HG03060 (cell line): ENCODE measurements around the gene PLCL2.
"Not testable (repeated sequence)": the region's sequence is repeated elsewhere in the genome, so short reads cannot be mapped to it uniquely, and the experiment has no call there.

Experiments
- ATAC-seq: cut with Tn5 transposase; IDR thresholded peaks from one replicate; pipeline ENCODE4 v1.9.1; 2021; ENCODE audit warnings: low read depth, moderate number of reproducible peaks; ENCODE audit not compliant: unreplicated experiment

Gene PLCL2

GRCh38 chr3:17094551-17094950, 209.8 kb downstream of the PLCL2 start:
- no peak for ATAC-seq

- ATAC-seq: no peak
These were observed 218.8 kb downstream of the PLCL2 start for GRCh38 chr3:17103579-17103978.

GRCh38 chr3:17106801-17107200, 222.0 kb downstream of the PLCL2 start:
- not testable (repeated sequence) for ATAC-seq

GRCh38 chr3:17110660-17111396, 226.1 kb downstream of the PLCL2 start:
- no peak for ATAC-seq

GRCh38 chr3:17111586-17111985, 226.8 kb downstream of the PLCL2 start:
- ATAC-seq: no peak

- no peak for ATAC-seq
These were observed 230.4 kb downstream of the PLCL2 start for GRCh38 chr3:17115186-17115585.

GRCh38 chr3:17116007-17116600, 231.3 kb downstream of the PLCL2 start:
- no peak for ATAC-seq

- ATAC-seq: no peak
These were observed 234.0 kb downstream of the PLCL2 start for GRCh38 chr3:17118771-17119170.

GRCh38 chr3:17119201-17120072, 234.7 kb downstream of the PLCL2 start:
- no peak for ATAC-seq

GRCh38 chr3:17120115-17120514, 235.4 kb downstream of the PLCL2 start:
- ATAC-seq: no peak

- ATAC-seq: no peak
These were observed 236.6 kb downstream of the PLCL2 start for GRCh38 chr3:17121336-17121735.

- no peak for ATAC-seq
These were observed 238.0 kb downstream of the PLCL2 start for GRCh38 chr3:17122758-17123157.

GRCh38 chr3:17125738-17126442, 241.1 kb downstream of the PLCL2 start:
- no peak for ATAC-seq

GRCh38 chr3:17128671-17129070, 243.9 kb downstream of the PLCL2 start:
- not testable (repeated sequence) for ATAC-seq

GRCh38 chr3:17129556-17129955, 244.8 kb downstream of the PLCL2 start:
- no peak for ATAC-seq

- no peak for ATAC-seq
These were observed 246.2 kb downstream of the PLCL2 start for GRCh38 chr3:17130956-17131355.

GRCh38 chr3:17132286-17133115, 247.7 kb downstream of the PLCL2 start:
- ATAC-seq: no peak

- ATAC-seq: no peak
These were observed 249.1 kb downstream of the PLCL2 start for GRCh38 chr3:17133632-17134545.

- no peak for ATAC-seq
These were observed 250.9 kb downstream of the PLCL2 start for GRCh38 chr3:17135696-17136095.
